A673 (cell line): ENCODE data around the gene KATNIP. TPM values are rescaled to one million over a fixed set of nuclear protein-coding genes. Genes with fewer than 3 reads are reported as not detected.

Source experiments
- BruUV-seq: library from RNA; stranded (reverse); fragments of 400-500 nt; replicated peaks from 2 replicates; lab custom pipeline; 2021; lab: Mats Ljungman, UMichigan
- CTCF ChIA-PET: fragments of 300-600 bp; sonication (Branson Sonifier 250); formaldehyde crosslinking; loops from one replicate; lab custom pipeline; 2022; ENCODE audit warnings: antibody characterized with exemption; lab: Charles Lee
- POLR2A ChIA-PET: fragments of 300-600 bp; sonication (Branson Sonifier 250); formaldehyde crosslinking; loops from one replicate; lab custom pipeline; 2022; ENCODE audit warnings: antibody characterized with exemption; ENCODE audit not compliant: low non-redundant PET; lab: Charles Lee
- DNase-seq: peaks from one replicate; pipeline ENCODE4 v3.0.0-alpha.2; 2015; ENCODE audit warnings: low spot score
- H3K27ac ChIP-seq: fragments of 200-600 bp; sonication (generic); 2 replicates; pipeline ENCODE4 v1.5.1; 2016; ENCODE audit warnings: mixed run types, low read depth, mild to moderate bottlenecking, mixed read lengths, antibody characterized with exemption, low read length; ENCODE audit not compliant: poor library complexity, severe bottlenecking
- H3K27me3 ChIP-seq: fragments of 200-600 bp; sonication (generic); replicated peaks from 2 replicates; pipeline ENCODE4 v1.6.1; 2017; ENCODE audit warnings: mixed run types, low read depth, mild to moderate bottlenecking, mixed read lengths, antibody characterized with exemption, low read length; ENCODE audit not compliant: insufficient read depth, poor library complexity
- H3K36me3 ChIP-seq: fragments of 200-600 bp; sonication (generic); 2 replicates; pipeline ENCODE4 v1.6.1; 2016; ENCODE audit warnings: mixed run types, mild to moderate bottlenecking, mixed read lengths, antibody characterized with exemption, low read length; ENCODE audit not compliant: insufficient read depth, poor library complexity, severe bottlenecking
- H3K4me1 ChIP-seq: fragments of 200-600 bp; sonication (generic); 2 replicates; pipeline ENCODE4 v1.6.1; 2017; ENCODE audit warnings: mixed run types, mild to moderate bottlenecking, mixed read lengths, antibody characterized with exemption, low read length; ENCODE audit not compliant: insufficient read depth, poor library complexity, severe bottlenecking
- H3K4me3 ChIP-seq: fragments of 200-600 bp; sonication (generic); 2 replicates; pipeline ENCODE4 v1.5.1; 2016; ENCODE audit warnings: low read depth, mixed run types, mild to moderate bottlenecking, mixed read lengths, low read length; ENCODE audit not compliant: poor library complexity, severe bottlenecking
- H3K9me3 ChIP-seq: fragments of 200-600 bp; sonication (generic); 2 replicates; pipeline ENCODE4 v1.6.1; 2016; ENCODE audit warnings: mixed run types, low read depth, mild to moderate bottlenecking, mixed read lengths, antibody characterized with exemption, low read length; ENCODE audit not compliant: poor library complexity, severe bottlenecking
- EZH2 ChIP-seq: fragments of 200-600 bp; sonication (generic); IDR thresholded peaks from 2 replicates; pipeline ENCODE4 v1.6.1; 2017; ENCODE audit warnings: borderline replicate concordance, low read depth, mild to moderate bottlenecking, mixed read lengths, antibody characterized with exemption, low read length; ENCODE audit not compliant: poor library complexity, severe bottlenecking
- intact Hi-C: fragments of 100-400 bp; cut with micrococcal nuclease; formaldehyde crosslinking; loops from one replicate; pipeline ENCODE4 v1.10.0; 2022; ENCODE audit not compliant: unreplicated experiment
- total RNA-seq: library from RNA; stranded (reverse); gene quantifications from 2 replicates; pipeline ENCODE4 v1.2.3, GENCODE V29; 2021
- TF ChIP-seq, protein P1 (sequence below): fragments of 300-800, 200-600 bp; sonication (generic); conservative IDR thresholded peaks from 2 replicates; pipeline ENCODE4 v1.5.1; 2017; ENCODE audit warnings: low read depth, mild to moderate bottlenecking, antibody characterized with exemption, low read length, moderate library complexity, mixed read lengths

KATNIP gene
- total RNA-seq, 1 experiment from 2014 or later: 23.9 TPM

DNA sequence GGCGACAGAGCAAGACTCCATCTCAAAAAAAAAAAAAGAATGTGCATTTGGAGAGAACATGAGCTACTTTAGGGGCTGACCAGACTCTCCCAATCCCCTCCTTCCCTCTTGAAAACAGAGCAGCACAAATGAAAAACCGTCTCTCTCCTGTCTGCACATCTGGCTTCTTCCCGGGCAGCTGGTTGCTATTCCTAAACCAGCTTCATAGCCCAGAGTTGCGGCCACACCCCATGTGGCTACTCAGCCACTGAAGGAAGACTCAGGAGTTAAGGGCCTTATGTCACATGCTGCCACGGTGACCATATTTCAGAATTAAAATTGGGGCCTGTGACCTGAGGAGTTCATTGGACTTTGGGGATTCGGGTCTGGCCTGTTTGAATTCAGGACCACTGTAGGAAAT, 48.3 kb downstream of the KATNIP start:
- TF ChIP-seq, protein P1, sequence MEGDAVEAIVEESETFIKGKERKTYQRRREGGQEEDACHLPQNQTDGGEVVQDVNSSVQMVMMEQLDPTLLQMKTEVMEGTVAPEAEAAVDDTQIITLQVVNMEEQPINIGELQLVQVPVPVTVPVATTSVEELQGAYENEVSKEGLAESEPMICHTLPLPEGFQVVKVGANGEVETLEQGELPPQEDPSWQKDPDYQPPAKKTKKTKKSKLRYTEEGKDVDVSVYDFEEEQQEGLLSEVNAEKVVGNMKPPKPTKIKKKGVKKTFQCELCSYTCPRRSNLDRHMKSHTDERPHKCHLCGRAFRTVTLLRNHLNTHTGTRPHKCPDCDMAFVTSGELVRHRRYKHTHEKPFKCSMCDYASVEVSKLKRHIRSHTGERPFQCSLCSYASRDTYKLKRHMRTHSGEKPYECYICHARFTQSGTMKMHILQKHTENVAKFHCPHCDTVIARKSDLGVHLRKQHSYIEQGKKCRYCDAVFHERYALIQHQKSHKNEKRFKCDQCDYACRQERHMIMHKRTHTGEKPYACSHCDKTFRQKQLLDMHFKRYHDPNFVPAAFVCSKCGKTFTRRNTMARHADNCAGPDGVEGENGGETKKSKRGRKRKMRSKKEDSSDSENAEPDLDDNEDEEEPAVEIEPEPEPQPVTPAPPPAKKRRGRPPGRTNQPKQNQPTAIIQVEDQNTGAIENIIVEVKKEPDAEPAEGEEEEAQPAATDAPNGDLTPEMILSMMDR: no peak
- no peak for TF ChIP-seq EZH2
- CTCF ChIA-PET: interaction anchor here (0.7 kb wide), 1 partner anchor 178 kb away, joined by 6 read pairs; no protein-coding TSS in a partner anchor
- Histone ChIP-seq H3K4me3 (no peak overlapping the region), H3K4me1 (no peaks in the 10 kb centered on the region), H3K27me3 (no peaks in the 10 kb centered on the region), H3K36me3 (no peaks in the 10 kb centered on the region), H3K27ac (no peak overlapping the region), H3K9me3 (no peaks in the 10 kb centered on the region)
- BruUV-seq: no TSS peak
- intact Hi-C loops: no loop called here
- DNase-seq: no peak
- POLR2A ChIA-PET: no interaction called here

- H3K4me3 ChIP-seq: no peak overlapping the region
- CTCF ChIA-PET: no interaction called here
- H3K9me3 ChIP-seq: no peaks in the 10 kb centered on the region
- no peaks in the 10 kb centered on the region for H3K4me1 ChIP-seq
- no TSS peak for BruUV-seq
- no peak for TF ChIP-seq EZH2
- TF ChIP-seq, protein P1: no peak
- no peak for DNase-seq
- H3K36me3 ChIP-seq: no peaks in the 10 kb centered on the region
- intact Hi-C loops: no loop called here
- H3K27me3 ChIP-seq: no peaks in the 10 kb centered on the region
- no peak overlapping the region for H3K27ac ChIP-seq
- POLR2A ChIA-PET: no interaction called here
These were observed 49.1 kb downstream of the KATNIP start for GRCh38 chr16:27598931-27599565.

DNA sequence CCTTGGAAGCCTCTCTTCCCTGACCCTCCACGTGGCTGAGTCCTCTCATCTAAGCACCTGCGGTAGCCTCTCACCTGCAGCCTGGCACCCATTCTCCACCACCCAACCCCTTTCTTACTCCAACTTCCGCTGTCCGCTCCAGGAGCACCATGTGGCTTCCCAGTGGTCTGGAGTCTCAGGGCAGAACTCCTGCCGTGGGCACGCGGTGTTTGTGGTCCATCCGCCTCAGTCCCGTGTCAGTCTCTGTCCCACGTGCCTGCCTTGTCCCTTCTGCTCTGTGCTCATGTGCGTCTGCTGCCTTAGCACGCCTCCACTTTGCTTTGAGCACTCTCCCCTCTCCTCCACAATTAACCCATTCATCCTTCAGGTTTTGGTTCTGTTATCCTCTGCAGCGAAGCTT, 49.7 kb downstream of the KATNIP start:
- Histone ChIP-seq H3K4me3 (no peak overlapping the region), H3K27ac (no peak overlapping the region), H3K9me3 (no peaks in the 10 kb centered on the region), H3K36me3 (no peaks in the 10 kb centered on the region), H3K4me1 (no peaks in the 10 kb centered on the region), H3K27me3 (no peaks in the 10 kb centered on the region)
- intact Hi-C loops: no loop called here
- ChIA-PET POLR2A (no interaction called here), CTCF (no interaction called here)
- no peak for DNase-seq
- no peak for TF ChIP-seq EZH2
- TF ChIP-seq, protein P1: no peak
- BruUV-seq: no TSS peak

Other genes starting within 250 kb of the KATNIP start
- gene IL4R, start 236.2 kb upstream of the KATNIP start, total RNA-seq: 22.9 and 27.4 TPM in 2 replicates
- gene IL21R, start 148.0 kb upstream of the KATNIP start, total RNA-seq: 0.19 and 0.39 TPM in 2 replicates
- 88.7 and 94.2 TPM in 2 replicates for gene GTF3C1, start 231 bp upstream of the KATNIP start, total RNA-seq